Measurements from ENCODE around the gene FYN. TPM values are rescaled to one million over a fixed set of nuclear protein-coding genes. Genes with fewer than 3 reads are reported as not detected.
A peak's percentile ranks its signal among the peaks of the same experiment; 100 is the strongest.

The FYN gene
- total RNA-seq, 1 donor from 2014 or later, result 51.6 TPM

GRCh38 chr6:111781041-111781708 is 92.1 kb downstream of the FYN start:
- DNase-seq (no peak), ATAC-seq (peak; percentile 78)
- intact Hi-C loops (cut with micrococcal nuclease), result no loop called here

GRCh38 chr6:111780393-111780792 is 92.9 kb downstream of the FYN start:
- DNase-seq, result no peak
- intact Hi-C loops (cut with micrococcal nuclease), result no loop called here
- no peak for ATAC-seq

- intact Hi-C loops (cut with micrococcal nuclease), result loop anchor here (10.0 kb wide), 1 partner anchor 55 kb away; no protein-coding TSS in a partner anchor
- no peak for DNase-seq
- no peak for ATAC-seq
These were observed 93.6 kb downstream of the FYN start for GRCh38 chr6:111779660-111780059.

- ATAC-seq, result no peak
- intact Hi-C loops (cut with micrococcal nuclease), result loop anchor here (10.0 kb wide), 1 partner anchor 54 kb away; no protein-coding TSS in a partner anchor
- DNase-seq, result no peak
These were observed 94.2 kb downstream of the FYN start for GRCh38 chr6:111779031-111779430.

GRCh38 chr6:111777357-111777756 is 95.9 kb downstream of the FYN start:
- intact Hi-C loops (cut with micrococcal nuclease), result loop anchor here (10.0 kb wide), 1 partner anchor 53 kb away; no protein-coding TSS in a partner anchor
- DNase-seq, result no peak
- peak; percentile 33 for ATAC-seq

- intact Hi-C loops (cut with micrococcal nuclease), result loop anchor here (10.0 kb wide), 1 partner anchor 52 kb away; no protein-coding TSS in a partner anchor
- DNase-seq, result no peak
- no peak for ATAC-seq
These were observed 96.7 kb downstream of the FYN start for GRCh38 chr6:111776236-111777221.

- DNase-seq (no peak), ATAC-seq (no peak)
- intact Hi-C loops (cut with micrococcal nuclease), result loop anchor here (10.0 kb wide), 1 partner anchor 51 kb away; no protein-coding TSS in a partner anchor
These were observed 97.9 kb downstream of the FYN start for GRCh38 chr6:111775145-111775922.

GRCh38 chr6:111774346-111774703 is 98.9 kb downstream of the FYN start:
- intact Hi-C loops (cut with micrococcal nuclease), result loop anchor here (10.0 kb wide), 1 partner anchor 50 kb away; no protein-coding TSS in a partner anchor
- peak; percentile 19 for ATAC-seq
- DNase-seq, result no peak

GRCh38 chr6:111773501-111774345 is 99.5 kb downstream of the FYN start:
- no peak for ATAC-seq
- DNase-seq, result no peak
- intact Hi-C loops (cut with micrococcal nuclease), result loop anchor here (10.0 kb wide), 1 partner anchor 49 kb away; no protein-coding TSS in a partner anchor

- DNase-seq, result no peak
- intact Hi-C loops (cut with micrococcal nuclease), result loop anchor here (10.0 kb wide), 1 partner anchor 48 kb away; no protein-coding TSS in a partner anchor
- ATAC-seq, result no peak
These were observed 100.9 kb downstream of the FYN start for GRCh38 chr6:111772381-111772780.

- ATAC-seq, result no peak
These were observed 101.6 kb downstream of the FYN start for GRCh38 chr6:111771629-111772028.

GRCh38 chr6:111771094-111771432 is 102.2 kb downstream of the FYN start:
- intact Hi-C loops (cut with micrococcal nuclease), result loop anchor here (10.0 kb wide), 1 partner anchor 46 kb away; no protein-coding TSS in a partner anchor
- DNase-seq (no peak), ATAC-seq (peak; percentile 25)

More at GRCh38 chr6:111771629-111772028, 101.6 kb downstream of the FYN start:
- intact Hi-C loops (cut with micrococcal nuclease), result loop anchor here (10.0 kb wide), 1 partner anchor 47 kb away; no protein-coding TSS in a partner anchor
- DNase-seq, result no peak

GRCh38 chr6:111770263-111771093 is 102.8 kb downstream of the FYN start:
- intact Hi-C loops (cut with micrococcal nuclease), result loop anchor here (10.0 kb wide), 1 partner anchor 46 kb away; no protein-coding TSS in a partner anchor
- no peak for ATAC-seq
- DNase-seq, result no peak

GRCh38 chr6:111769365-111770152 is 103.7 kb downstream of the FYN start:
- ATAC-seq (no peak), DNase-seq (no peak)
- intact Hi-C loops (cut with micrococcal nuclease), result loop anchor here (10.0 kb wide), 1 partner anchor 45 kb away; no protein-coding TSS in a partner anchor

GRCh38 chr6:111768431-111768770 is 104.9 kb downstream of the FYN start:
- intact Hi-C loops (cut with micrococcal nuclease), result no loop called here
- DNase-seq (no peak), ATAC-seq (no peak)

- no peak for DNase-seq
- intact Hi-C loops (cut with micrococcal nuclease), result no loop called here
- no peak for ATAC-seq
These were observed 105.4 kb downstream of the FYN start for GRCh38 chr6:111767752-111768430.
